K562 (cell line): ENCODE data around the gene ZNRF1.

Source experiments
- ARHGAP35 ChIP-seq: fragments of 450-650 bp; IDR thresholded peaks from 2 replicates; pipeline ENCODE4 v1.6.1; 2018; ENCODE audit not compliant: partially characterized antibody
- CCNT2 ChIP-seq: IDR thresholded peaks from 2 replicates; pipeline ENCODE4 v1.6.1; 2011; ENCODE audit warnings: borderline replicate concordance, low read depth, mild to moderate bottlenecking, moderate library complexity, mixed read lengths, low read length; ENCODE audit not compliant: insufficient read length; ENCODE audit errors: extremely low read depth
- ELF4 ChIP-seq: fragments of 450-650 bp; formaldehyde crosslinking; IDR thresholded peaks from 2 replicates; pipeline ENCODE4 v1.4.0; 2022; ENCODE audit warnings: missing genetic modification characterization
- KLF6 ChIP-seq: fragments of 250-450 bp; sonication (Bioruptor Pico); IDR thresholded peaks from 2 replicates; pipeline ENCODE4 v1.4.0; 2020; ENCODE audit warnings: mild to moderate bottlenecking, moderate library complexity, borderline replicate concordance
- NCOR1 ChIP-seq: fragments of 450-650 bp; IDR thresholded peaks from 2 replicates; pipeline ENCODE4 v1.6.1; 2016; ENCODE audit warnings: mild to moderate bottlenecking, moderate library complexity
- POLR2A ChIP-seq: fragments of 450-650 bp; conservative IDR thresholded peaks from 2 replicates; pipeline ENCODE4 v1.6.1; 2016
- SMC3 ChIP-seq: conservative IDR thresholded peaks from 2 replicates; pipeline ENCODE4 v1.6.1; 2011; ENCODE audit warnings: low read depth, low read length, improper control_type of control experiment; ENCODE audit not compliant: insufficient read depth
- STAG1 ChIP-seq: sonication (generic); formaldehyde crosslinking; IDR thresholded peaks from 2 replicates; pipeline ENCODE4 v1.5.0; 2020; ENCODE audit warnings: missing genetic modification reagents, borderline replicate concordance
- ZBTB8A ChIP-seq: fragments of 450-650 bp; IDR thresholded peaks from 2 replicates; pipeline ENCODE4 v1.6.1; 2018; ENCODE audit warnings: mild to moderate bottlenecking, moderate library complexity; ENCODE audit not compliant: partially characterized antibody
- TF ChIP-seq, protein P1 (sequence below), 3 experiments: IDR thresholded peaks in 2 of 3; conservative IDR thresholded peaks in 1 of 3; 2 replicates each; pipeline ENCODE4 v1.5.1; 2011 to 2012; ENCODE audit warnings: low read length in 3 of 3, mild to moderate bottlenecking in 3 of 3, control low read depth in 2 of 3, improper control_type of control experiment in 1 of 3, inconsistent platforms in 1 of 3, low read depth in 1 of 3, mixed read lengths in 1 of 3, moderate library complexity in 1 of 3; ENCODE audit not compliant: insufficient read depth in 2 of 3
- TF ChIP-seq, protein P2 (sequence below): sonication (generic); formaldehyde crosslinking; IDR thresholded peaks from 2 replicates; pipeline ENCODE4 v1.8.0; 2022; ENCODE audit warnings: mild to moderate bottlenecking, missing genetic modification reagents, borderline replicate concordance

DNA sequence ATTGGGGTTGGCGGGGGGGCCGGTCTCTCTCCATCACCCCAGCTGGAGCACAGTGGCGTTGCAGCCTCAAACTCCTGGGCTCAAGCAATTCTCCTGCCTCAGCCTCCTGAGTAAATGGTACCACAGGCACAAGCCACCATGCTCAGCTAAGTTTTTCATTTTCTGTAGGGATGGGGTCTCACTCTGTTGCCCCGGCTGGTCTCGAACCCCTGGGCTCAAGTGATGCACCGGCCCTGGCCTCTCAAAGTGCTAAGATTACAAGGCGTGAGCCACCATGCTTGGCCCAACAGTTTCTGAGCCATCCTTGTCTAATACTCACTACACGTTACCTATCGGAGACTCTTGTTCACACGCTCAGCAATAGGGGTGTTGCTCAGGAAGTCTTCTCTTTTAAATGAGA is 25.5 kb upstream of the ZNRF1 start:
- no peak for TF ChIP-seq KLF6 (CRISPR knock-in tag)
- TF ChIP-seq POLR2A: no peak
- no peak for TF ChIP-seq CCNT2
- no peak for TF ChIP-seq STAG1 (CRISPR knock-in tag)
- no peak for TF ChIP-seq ARHGAP35
- no peak for TF ChIP-seq NCOR1
- no peak for TF ChIP-seq ELF4 (CRISPR knock-in tag)
- TF ChIP-seq, protein P1, sequence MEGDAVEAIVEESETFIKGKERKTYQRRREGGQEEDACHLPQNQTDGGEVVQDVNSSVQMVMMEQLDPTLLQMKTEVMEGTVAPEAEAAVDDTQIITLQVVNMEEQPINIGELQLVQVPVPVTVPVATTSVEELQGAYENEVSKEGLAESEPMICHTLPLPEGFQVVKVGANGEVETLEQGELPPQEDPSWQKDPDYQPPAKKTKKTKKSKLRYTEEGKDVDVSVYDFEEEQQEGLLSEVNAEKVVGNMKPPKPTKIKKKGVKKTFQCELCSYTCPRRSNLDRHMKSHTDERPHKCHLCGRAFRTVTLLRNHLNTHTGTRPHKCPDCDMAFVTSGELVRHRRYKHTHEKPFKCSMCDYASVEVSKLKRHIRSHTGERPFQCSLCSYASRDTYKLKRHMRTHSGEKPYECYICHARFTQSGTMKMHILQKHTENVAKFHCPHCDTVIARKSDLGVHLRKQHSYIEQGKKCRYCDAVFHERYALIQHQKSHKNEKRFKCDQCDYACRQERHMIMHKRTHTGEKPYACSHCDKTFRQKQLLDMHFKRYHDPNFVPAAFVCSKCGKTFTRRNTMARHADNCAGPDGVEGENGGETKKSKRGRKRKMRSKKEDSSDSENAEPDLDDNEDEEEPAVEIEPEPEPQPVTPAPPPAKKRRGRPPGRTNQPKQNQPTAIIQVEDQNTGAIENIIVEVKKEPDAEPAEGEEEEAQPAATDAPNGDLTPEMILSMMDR (IDR thresholded peaks at IDR 0.05 in 2 of 3, conservative IDR thresholded peaks at IDR 0.05 in 1 of 3; ENCODE audit: insufficient read depth in 2 of 3, low read depth in 1 of 3, low read length in 3 of 3): no peak
- TF ChIP-seq ZBTB8A: no peak
- TF ChIP-seq, protein P2, sequence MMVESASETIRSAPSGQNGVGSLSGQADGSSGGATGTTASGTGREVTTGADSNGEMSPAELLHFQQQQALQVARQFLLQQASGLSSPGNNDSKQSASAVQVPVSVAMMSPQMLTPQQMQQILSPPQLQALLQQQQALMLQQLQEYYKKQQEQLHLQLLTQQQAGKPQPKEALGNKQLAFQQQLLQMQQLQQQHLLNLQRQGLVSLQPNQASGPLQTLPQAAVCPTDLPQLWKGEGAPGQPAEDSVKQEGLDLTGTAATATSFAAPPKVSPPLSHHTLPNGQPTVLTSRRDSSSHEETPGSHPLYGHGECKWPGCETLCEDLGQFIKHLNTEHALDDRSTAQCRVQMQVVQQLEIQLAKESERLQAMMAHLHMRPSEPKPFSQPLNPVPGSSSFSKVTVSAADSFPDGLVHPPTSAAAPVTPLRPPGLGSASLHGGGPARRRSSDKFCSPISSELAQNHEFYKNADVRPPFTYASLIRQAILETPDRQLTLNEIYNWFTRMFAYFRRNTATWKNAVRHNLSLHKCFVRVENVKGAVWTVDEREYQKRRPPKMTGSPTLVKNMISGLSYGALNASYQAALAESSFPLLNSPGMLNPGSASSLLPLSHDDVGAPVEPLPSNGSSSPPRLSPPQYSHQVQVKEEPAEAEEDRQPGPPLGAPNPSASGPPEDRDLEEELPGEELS (CRISPR knock-in tag): no peak
- TF ChIP-seq SMC3: no peak
